NCI-H1105 (cell line): ENCODE results near the gene TPCN2.

Source experiments
- DNase-seq: peaks from one replicate; lab custom pipeline; 2025; lab: John Stamatoyannopoulos, UW

TPCN2 gene

GRCh38 chr11:69058511-69059270 lies 10.0 kb downstream of the TPCN2 start:
- DNase-seq, result no peak

DNA sequence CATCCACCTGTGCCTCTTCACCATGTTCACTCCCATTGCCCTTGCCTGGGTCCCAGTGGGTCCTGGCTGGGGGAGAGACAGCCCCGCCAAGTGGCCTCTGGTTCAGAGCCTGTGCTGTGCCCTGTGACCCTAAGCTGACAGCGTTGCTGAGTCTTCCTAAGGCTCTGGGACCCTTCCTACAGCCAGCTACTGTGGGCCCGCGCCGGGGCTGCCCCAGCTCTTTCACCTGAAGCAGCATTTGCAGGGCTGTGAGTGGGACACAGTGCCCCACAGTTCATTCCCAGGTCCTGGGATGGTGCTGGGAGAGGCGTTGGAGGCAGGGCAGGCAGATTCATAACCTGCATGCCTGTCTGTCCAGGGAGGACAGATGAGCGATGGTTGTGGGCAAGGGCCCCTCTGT lies 10.7 kb downstream of the TPCN2 start:
- no peak for DNase-seq

DNA sequence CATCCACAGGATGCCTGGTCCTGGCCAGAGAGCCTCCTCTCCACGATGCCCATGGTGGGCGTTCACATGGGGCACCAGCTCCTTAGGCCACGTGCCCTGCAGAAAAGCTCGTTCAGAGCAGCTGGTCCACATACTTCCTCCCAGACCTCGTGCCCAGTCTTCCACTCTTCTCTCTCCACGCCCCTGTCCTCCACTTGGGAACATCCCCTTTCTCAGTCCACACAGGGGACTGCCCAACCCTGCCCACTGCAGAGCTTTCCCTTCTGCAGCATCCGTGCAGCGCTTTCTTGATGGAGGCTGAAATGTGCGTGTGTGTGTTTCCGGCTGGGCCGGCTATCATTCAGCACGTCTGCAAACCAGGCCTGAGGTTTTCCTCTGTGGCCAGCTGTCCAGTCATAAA lies 11.3 kb downstream of the TPCN2 start:
- no peak for DNase-seq

DNA sequence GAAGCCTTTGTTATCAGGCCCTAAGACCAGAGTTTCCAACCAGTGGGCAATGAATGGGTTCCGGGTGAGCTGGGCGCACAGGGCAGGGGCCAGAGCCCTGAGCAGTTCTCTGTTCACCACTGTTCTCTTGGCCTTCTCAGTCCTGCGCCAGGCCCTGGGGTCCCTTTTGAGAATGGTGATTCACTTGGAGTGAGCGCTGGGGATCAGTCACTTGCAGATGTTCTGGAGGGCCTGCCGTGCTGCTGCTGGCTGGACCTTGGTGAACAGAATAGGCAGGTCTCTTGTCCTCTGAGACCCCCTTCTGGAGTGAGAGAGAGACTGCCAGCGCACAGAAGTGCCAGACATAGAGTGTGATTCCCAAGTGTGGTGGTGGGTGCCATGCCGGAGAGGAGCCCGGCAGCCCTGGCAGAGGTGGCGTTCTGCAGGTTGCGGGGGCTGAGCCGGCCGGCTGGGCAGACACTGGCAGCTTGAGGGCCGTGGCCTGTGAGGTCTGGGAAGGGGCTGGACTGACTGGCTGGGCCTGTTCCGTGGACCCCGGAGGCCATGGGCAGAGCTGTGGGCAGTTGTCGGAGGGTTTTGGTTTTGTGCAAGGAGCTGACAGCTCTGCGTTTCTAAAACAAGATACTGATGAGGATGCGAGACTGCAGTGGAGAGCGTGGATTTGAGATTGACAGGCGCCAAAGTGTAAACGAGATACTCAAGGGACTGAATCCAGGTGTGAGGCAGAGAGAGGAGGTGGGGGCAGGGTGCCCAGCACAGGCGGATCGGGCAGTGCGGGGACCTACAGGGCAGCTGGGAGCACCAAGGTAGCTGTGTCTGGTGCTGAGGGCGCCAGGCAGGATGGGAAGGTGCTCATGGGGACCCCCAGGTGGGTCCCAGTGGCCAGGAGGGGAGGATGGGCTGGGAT lies 12.3 kb downstream of the TPCN2 start:
- no peak for DNase-seq

GRCh38 chr11:69061713-69062053 lies 13.0 kb downstream of the TPCN2 start:
- DNase-seq, result no peak

GRCh38 chr11:69062169-69062855 lies 13.6 kb downstream of the TPCN2 start:
- no peak for DNase-seq

- DNase-seq, result no peak
Observed at GRCh38 chr11:69062873-69063651, 14.3 kb downstream of the TPCN2 start.

DNA sequence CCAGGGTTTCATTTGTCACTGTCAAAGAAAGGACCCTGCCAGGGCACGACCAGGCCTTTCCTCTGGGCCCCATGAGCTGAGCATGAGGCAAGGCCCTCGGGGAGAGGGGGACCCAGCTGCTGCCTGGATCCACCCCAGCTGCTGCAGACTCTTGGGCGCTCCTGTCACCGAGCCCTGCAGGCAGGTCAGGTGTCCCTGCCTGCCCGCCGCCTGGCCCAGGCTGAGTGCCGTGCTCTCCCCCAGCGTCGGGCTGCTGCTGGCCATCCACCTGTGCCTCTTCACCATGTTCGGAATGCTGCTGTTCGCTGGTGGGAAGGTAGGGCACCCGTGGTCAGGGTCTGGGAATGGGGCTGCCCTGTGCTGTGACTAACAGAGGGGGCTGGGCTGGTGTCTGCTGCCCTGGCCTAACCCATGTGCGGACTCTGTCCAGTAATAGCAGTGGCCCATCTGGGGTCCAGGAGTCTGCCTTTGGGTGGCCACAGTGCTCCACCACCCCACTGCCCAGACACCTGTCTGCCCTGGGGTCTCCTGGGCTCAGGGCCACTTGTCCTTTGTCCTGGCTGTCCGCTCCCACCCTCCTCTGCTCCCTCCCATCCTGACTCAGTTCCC lies 15.0 kb downstream of the TPCN2 start:
- no peak for DNase-seq

GRCh38 chr11:69064394-69064957 lies 15.7 kb downstream of the TPCN2 start:
- no peak for DNase-seq

- DNase-seq, result no peak
Observed at GRCh38 chr11:69065147-69065710, 16.5 kb downstream of the TPCN2 start.

DNA sequence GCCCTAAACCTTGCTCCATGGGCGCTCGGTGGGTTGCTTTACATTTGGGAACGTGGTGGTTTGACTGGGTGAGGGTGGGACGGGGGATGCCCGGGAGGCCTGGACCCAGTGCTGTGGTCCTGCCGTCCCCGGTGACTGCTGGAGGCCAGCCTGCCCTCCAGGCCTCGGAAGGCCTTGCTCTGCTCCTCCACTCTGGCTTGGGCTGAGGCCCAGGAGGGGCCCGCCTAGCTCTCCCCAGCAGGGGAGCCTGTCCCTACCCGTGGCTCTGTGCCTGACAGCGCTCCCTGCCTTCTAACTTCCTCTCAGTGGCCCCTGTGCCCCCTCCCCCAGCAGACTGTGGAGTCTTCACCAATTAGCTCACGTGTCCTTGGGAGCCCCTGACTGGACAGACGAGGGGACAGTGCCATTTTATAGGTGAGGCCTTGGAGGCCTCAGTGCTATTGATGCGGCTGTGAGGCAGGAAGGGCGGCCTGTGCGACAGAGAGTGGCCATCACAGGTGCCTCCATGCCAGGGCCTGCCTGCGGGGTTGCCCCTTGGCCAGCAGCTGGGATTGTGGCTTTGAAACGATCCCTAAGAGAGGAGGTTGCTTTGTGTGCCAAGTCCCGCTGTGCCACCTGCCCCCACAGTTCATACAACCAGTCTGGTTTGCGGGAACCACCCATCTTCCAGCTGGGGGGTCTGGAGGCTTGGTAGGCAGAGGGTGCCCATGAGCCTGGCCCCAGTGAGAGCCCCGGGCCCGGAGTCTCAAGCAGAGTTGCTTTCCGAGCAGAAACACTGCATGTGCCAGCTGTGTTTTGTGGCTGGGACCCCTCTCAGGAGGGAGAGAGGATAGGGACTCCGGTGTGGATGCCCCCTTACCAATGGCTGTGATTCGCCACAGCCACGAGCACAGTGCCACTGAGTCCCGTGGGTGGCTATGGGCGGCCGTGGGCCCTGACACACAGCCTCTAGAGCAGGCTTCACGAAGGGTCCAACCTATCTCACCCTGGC lies 17.7 kb downstream of the TPCN2 start:
- DNase-seq, result no peak

- DNase-seq, result no peak
Observed at GRCh38 chr11:69067200-69067599, 18.5 kb downstream of the TPCN2 start.

DNA sequence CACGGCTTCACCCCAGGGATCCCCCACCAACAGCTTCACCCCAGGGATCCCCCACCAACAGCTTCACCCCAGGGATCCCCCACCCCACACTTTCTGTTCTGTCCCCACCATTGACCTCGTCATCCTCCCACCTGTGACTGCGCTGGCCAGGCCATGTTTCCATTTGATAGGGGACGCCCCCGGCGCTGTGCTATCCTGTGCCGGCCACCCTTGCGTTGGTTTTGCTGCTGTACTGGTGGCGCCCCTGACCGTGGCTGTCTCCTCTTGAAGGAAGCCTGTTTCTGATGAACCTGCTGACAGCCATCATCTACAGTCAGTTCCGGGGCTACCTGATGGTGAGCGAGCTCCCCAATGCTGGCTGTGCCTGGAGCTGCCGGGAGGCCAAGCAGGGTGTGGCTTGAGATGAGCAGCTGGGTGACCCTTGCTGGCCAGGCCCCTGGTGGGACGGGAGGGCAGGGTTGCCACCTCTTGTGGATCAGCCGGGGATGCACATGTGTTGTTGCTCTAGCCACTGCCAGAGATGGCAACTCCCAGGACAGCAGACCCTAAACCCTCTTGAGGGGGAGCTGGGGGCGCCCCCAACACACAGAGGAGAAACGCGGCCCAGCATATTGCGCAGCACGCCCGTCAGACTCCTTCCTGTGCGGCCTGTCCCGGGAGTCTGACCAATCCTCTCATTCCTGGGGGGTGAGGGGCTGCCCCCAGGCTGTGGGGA lies 22.5 kb downstream of the TPCN2 start:
- no peak for DNase-seq

GRCh38 chr11:69071956-69072355 lies 23.2 kb downstream of the TPCN2 start:
- no peak for DNase-seq

DNA sequence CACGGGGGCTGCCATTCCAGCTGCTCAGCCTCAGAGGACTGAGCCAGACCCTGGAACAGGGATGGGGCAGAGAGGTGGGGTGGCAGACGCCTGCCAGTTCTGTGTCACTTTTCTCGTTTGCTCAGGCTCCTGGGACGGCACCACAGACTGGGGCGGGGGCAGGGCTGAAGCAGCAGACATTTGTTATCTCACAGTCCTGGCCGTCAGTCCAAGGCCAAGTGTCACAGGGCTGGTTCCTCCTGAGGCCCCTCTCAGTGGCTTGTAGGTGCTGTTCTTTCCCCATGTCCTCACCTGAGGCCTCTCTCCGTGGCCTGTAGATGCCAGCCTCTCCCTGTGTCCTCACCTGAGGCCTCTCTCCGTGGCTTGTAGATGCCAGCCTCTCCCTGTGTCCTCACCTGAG lies 24.7 kb downstream of the TPCN2 start:
- no peak for DNase-seq

- no peak for DNase-seq
Observed at GRCh38 chr11:69074375-69075140, 25.8 kb downstream of the TPCN2 start.

DNA sequence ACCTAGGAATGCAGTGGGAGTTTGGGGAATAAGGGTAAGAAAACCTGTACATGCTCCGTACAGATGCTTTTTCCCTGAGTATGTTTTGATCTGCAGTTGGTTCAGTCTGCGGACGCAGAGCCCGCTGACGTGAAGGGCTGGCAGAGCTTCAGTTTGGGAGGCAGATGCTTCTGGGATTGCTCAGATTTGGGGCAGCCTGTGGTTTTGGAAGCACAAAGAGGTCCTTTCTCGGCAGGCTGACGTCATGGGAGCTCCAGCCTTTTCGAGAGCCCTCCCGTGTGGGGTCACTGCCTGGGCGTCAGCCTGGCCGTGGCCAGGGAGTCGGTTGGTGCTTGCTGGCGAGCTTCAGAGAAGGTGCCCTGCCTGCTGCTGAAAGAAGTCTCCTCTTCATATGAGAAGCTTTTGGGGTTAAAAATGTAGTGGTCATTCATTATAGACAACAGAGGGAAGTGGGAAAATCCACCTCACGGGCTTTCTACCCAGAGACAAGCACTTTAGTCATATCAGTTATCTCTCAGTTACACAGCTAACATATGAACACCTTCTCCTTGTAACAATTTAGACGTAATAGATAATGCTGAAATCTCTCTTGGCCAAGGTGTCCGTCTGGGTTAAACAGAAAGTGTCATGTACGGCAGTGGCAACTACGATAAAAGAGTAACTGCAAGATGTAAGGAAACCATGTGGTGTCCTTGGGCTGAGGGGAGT lies 26.8 kb downstream of the TPCN2 start:
- DNase-seq, result no peak
